Measurements from ENCODE around the gene SERPINI1.
"Not testable (repeated sequence)": the region's sequence is repeated elsewhere in the genome, so short reads cannot be mapped to it uniquely, and the experiment has no call there.

Gene SERPINI1

DNA sequence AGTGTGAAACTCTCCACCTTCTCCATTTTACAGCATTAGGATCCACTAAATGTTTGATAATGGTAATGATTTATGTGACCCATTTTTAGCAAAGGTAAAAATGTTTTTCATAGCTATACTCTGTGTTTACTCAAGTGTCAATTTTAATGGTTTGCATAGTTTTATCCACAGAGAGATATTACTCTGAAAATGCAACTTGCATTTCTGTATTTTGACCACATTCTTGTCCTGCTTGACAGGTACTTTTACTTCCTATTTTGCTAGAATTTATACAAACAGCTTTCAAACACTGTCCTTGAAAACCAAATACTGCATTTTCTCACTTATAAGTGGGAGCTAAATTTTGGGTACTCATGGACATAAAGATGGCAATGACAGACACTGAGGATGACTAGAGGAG, 62.9 kb downstream of the SERPINI1 start:
- DNase-seq: no peak

DNA sequence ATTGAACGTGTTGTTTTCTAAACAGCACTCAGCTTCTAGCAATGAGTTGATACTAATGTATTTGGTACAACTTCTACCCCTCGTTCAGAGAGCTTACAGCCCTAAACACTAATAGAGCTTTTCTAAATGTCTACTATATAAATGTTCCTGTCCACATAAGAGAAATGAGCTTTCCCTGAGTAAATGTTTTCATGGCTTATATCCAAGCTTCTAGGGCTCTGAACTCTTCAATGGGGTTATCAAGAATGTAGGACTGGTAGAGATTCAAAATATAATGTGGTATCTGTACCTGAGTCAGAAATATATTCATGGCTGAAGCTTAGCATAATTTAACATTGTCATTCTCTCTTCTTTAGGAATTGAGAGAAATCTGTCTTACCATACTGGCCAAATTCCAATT, 73.4 kb downstream of the SERPINI1 start:
- DNase-seq: no peak

DNA sequence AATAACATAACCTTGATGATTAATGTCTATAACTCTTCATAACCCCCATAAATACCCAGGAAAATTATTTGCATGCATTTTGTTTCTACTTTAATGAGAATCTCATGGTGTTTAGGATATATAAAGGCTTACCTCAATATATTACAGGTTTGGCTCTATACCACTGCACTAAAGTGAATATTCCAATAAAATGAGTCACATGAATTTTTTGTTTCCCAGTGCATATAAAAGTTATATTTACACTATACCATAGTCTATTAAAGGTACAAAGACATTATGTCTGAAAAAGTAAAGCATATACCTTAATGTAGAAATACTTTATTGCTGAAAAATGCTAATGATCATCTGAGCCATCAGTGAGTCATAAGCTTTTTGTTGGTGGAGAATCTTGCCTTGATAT, 74.7 kb downstream of the SERPINI1 start:
- DNase-seq: no peak

DNA sequence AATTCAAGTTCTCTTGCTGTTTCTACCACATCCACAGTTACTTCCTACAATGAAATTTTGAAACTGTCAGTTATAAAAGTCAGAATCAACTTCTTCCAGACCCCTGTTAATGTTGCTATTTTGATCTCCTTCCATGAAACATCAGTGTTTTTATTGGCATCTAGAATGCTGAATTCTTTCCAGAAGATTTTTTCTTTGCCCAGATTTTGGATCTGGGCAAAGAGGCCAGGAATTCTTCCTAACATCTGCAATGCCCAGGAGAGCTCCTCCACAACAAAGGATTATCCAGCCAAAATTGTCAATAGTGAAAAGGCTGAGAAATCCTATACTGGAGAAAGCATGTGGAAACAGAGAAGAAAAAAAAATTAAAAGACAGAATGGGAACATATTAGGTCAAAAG, 75.5 kb downstream of the SERPINI1 start:
- DNase-seq: peak; percentile 16

DNA sequence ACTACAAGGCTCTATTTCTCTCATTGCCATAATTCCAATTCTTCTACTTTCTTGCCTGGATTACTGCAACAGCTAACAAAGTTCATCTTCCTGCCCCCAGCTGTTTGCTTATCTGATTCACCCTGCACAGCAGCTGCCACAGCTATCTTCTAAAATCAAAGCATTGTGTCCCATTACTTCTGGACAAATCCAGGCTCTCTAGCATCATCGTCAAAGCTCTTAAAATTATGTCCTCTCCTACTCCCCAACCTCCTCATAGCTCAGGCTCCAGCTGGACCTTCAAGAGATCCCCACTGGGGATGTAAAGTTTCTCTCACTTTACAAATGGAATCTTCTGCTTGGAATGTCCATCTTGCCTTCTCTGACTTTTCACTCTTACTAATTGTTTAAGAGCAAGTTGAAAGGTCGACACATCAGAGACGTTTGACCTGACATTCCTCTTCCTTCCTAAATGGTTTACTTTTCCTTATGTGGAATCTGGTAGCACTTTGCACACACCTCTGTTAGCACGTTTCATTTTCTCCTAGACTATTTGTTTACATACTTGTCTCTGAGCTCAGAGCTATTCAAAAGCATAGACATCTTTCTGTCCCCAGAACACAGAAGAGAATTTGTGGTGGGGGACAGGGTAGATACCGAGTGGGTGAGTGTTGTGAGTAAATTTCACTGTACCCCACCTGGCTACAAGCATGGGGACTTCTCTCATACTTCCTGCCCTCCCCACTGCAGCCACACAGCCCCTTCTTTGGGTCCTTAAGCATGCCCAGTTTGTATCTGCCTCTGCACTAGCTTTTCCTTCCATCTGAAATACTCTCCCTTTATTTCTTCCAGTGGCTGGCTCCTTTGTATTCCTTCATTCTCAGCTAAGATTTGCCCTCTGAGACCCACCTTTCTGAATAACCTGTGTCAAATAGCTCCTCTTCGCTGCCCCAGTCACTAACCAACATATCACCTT, 77.9 kb downstream of the SERPINI1 start:
- DNase-seq: peak; percentile 8

DNA sequence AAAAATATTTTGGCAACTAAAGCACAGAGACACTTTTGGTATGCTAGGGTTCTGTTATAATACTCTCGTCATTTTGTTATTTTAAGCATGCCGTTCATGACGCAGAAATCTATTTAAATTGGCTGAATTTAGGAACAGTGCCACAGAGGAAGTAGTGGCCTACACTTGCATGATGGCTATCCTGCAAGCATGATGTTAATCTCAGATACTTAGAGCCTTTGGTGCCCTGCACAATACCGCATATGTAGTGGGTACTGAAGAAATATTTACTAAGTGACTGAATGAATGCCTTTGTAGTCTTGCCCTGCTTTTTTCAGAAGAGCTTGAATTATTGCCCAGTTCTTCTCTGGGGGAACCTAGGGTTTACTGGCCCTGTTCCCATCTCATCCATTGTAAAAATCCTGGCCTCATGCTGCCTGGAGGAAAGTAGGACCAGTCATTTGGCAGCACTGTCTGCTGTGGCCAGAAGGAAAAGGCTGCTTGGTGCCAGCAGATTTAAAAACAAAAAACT, 79.0 kb downstream of the SERPINI1 start:
- peak; percentile 85 for DNase-seq

DNA sequence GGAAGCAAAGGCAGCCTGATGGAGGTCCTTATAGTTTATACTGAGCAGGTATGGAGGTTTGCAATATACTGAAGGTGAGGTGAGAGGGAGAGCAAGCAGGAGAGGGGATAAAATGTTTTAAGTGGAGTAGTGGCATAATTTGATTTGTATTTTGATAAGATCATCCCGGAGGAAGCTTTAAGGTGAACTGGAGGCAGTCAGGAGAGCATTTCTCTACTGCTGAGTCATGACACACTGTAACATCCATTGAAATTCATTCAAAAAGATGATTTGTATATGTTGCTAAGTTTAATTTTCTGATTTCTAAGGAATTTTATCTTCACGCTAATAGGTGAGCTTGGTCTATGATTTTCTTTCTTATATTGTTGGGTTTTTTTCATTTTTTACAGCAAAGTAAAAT, 81.4 kb downstream of the SERPINI1 start:
- DNase-seq: no peak

DNA sequence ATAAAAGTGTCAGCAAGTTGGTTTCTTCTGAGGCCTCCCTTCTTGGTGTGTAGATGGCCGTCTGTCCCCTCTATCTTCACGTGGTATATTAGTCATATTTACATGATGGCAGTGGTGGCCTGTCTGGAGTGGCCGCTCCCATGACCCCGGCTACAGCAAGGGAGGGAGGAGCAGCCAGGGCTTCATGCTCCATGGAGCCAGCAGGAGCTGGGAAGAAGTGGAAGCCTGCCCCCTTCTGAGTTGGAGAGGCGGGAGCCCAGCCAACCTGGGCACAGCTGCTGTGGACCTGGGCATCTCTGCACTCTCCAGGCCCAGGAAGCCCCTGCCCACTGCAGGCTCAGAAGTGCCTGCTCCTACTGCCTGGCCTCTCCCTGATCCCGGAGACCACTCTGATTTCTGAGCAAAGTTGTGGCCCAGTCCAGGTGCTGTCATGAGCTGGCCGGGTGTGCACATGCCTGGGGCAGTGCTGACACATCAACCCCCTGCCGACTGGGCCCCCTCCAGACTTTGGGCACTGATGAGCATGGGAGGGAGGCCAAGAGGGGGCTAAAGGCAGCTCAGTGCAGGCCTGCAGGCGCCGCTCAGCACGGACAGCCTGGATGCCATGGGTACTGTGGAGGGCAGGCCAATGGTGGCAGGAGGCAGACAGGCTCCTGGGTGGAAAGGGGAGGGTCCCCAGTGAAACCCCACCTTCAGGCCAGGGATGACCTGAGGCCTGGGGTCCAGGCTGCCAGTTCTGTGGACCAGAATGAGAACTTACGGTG, 84.8 kb downstream of the SERPINI1 start:
- DNase-seq: no peak

DNA sequence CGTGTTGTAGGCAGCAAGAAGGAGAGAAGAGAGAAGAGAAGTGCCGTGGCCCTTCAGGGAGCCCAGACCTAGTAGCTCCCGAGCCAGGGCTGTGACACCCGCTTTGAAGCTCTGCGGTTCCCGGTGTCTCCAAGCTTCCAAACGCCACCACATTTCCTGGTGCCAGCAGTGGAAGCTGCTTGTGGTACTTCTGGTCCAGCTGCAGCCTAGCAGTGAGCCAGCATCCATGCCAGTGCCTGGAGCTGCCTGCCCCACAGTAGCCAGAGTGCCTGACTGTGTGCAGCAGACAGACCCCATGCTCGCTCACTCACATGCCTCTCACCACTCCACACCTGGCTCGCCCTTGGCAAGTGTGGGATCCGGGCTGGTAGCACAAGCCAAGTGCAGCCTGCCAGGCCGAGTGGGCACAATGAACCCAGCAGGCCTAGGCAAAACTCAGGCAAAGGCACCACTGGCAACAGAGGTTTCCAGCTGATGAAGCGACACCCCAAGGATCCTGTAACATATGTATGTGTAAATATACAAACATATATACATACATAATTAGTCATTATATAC, 85.8 kb downstream of the SERPINI1 start:
- no peak for DNase-seq

DNA sequence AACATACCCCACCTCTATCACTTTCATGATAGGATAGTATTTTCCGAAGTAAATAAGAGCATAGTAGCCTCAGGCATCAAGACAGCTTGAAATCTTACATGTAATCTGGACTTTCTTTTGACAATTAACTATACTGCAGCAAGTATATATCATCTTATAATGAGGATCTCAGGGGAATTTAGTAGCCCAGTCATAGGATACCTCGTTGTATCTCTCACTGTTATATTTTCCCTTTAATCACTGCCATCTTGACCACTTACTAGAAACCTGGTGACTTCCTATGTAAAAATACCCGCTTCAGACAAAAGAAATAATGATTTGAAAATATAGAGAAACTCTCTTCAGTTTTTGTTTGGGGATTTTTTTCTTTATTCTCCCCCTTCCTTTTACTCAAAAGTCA, 88.2 kb downstream of the SERPINI1 start:
- no peak for DNase-seq

DNA sequence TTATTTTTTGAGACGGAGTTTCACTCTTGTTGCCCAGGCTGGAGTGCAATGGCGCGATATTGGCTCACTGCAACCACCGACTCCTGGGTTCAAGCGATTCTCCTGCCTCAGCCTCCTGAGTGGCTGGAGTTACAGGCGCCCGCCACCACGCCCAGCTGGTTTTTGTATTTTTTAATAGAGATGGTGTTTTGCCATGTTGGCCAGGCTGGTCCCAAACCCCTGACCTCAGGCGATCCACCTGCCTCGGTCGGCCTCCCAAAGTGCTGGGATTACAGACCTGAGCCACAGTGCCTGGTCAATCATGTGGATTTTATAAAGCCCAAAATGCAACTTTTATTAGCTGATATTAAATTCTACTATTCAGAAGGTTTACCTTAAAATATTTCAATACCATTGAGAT, 92.1 kb downstream of the SERPINI1 start:
- not testable (repeated sequence) for DNase-seq

DNA sequence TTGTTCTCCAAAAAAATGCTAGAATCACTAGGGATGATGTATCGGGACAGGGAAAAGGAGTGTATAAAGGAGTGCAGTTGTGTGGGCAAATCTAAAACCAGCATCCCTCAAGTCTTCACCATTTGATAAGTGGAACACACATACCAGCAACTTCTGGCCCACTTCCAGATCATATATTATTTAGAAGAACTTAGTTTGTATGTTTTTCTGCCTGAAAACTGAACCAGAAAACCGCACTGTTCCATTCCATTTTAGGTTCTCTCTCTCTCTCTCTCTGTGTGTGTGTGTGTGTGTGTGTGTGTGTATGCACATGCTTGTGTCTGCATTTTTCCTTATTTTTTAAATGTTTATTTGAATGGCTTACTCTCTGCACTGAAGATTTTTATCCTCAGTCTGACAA, 93.5 kb downstream of the SERPINI1 start:
- no peak for DNase-seq

DNA sequence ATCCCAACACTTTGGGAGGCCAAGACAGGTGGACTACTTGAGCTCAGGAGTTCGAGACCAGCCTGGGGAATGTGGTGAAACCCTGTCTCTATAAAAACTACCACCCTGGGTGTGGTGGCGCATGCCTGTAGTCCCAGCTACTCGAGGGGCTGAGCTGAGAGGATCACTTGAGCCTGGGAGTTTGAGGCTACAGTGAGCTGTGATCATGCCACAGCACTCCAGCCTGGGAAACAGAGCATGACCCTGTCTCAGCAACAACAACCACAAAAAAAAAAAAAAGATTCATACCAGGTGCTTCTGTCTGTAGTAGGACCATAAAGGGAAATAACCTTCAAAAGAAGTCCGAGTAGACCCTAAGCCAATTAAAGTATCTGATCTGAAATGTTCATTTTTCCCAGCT, 94.5 kb downstream of the SERPINI1 start:
- DNase-seq: no peak

DNA sequence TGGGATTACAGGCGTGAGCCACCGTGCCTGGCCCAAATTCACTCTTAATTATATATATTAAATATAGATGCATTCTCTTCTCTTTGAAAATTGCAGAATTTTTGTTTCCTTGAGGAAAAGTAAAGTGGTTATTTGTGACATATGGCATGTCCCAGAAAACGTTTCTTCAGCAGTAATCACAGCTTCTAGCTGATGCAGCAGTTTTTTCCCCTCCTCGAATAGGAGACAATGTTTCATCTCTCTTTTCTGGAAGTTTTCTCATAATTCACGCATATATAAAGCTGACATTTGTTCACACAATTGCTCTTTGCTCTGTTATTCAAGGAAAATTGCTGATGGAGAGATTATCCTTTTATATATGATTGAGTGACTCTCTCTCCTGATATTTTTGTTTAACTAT, 99.8 kb downstream of the SERPINI1 start:
- DNase-seq: no peak

DNA sequence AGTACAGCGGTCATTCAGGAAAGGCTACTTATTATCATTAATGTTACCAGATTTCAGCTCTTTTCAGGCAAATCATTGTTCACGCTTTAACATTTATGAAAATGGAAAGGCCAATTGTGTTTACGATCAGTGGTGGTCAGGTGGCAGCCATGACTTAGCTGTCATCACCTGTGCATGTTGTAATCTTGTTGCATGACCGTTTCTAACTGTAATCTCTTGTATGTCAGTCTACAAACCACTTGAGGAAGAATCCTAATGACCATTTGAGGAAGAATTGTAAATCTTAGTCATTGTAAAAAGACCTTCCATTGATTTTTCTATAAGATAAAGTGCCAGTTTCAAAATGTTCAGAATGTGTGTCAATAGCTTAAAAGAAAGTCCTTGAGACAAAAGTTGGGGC, 100.4 kb downstream of the SERPINI1 start:
- no peak for DNase-seq

DNA sequence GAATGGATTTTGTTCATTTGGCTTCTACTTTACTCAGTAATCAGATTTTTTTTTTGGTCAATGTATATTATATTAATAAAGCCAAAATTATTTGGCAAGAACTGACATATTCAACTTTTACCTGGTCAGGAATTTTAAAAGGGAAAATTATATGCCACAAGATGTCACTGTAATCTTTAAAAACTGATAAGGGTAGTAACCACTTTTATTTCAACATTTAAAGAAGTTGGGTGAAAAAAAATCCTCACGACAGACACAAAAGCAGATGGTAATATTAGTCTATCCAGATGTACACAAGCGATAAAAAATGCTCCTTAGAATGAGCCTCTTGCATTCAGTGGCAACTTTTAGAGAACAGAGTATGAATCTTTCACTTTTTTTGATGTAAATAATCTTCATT, 101.9 kb downstream of the SERPINI1 start:
- DNase-seq: no peak

DNA sequence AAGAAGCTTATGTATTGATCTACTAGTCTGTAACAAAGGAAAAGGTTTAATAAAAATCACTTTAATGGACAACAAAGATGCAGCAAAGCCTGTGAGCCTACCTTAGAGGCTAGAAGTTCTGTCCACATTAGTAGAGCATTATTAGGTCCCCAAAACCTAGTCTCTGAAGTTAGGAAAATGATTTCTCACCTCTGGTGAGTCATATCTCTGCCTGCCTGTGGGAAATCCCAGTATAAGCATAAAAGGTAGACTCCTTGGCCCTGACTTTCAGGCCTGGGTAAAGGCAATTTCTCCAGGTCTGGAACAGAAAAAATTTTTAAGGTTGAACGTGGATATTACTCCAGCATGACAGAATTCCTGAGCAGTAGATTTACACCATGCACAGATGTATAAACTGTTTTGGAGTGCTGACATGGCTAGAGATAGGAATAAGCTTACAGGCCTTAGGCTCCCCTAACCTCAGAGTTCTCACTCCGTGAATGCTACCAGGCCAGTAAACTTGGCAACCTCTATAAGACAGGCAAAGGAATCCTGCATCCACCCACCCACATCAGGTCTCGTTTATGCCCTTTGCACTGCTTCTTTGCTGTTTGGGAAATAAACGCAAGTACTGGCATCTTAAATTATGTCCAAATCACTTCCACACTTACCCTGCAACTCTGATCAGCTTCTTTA, 104.1 kb downstream of the SERPINI1 start:
- no peak for DNase-seq

DNA sequence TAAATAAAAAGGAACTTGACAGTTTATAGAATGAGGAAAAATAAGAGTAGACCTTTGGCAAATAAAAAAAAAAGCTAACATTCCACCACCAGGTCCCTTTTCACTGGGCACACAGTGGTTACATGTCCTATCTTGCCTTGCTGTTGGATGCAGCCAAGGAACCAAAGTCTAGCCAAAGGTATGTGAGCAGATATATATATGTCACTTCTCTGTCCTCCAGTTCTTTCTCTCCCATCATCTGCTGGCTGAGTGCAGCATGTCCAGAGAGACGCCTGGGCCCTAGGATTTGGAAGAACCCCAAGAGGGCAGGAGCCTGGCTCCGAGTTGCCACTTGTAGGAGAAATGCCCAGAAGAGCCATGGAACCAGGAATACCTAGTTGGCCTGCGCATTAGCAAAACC, 104.7 kb downstream of the SERPINI1 start:
- no peak for DNase-seq

DNA sequence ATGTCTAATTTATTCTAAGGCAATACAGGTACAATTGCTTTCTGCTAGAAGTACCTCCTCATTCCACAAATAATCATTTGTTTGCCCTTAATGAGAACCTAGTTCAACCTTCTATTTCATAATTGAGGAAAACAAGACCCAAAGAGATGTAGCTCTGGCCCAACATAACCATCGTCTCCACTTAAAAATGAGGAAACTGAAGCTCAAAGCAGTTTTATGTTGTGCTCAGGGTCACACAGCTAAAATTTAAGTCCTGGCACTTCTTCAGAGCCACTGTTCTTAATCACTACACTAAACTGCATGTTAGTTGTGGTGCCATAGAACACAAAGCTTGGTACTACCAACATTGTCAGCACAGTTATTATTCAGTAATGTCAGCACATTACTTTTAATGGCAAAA, 108.0 kb downstream of the SERPINI1 start:
- DNase-seq: no peak

DNA sequence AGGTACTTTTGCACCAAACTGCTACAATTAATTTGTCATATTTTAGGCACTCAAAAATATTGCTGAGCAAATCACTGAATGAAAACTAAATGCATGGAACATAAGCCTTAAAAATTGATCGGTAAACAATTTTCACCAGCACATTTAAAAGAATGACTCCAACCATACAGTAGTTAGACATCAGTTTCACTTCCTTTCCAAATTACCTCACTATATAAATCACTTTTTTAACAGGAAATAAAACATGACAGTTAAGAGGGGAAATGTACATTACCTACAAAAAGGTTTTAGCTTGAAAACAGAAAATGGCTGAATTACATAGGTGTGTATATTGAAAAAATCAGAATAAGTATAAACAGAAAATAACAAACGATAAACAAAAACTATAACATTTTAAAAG, 108.4 kb downstream of the SERPINI1 start:
- no peak for DNase-seq

DNA sequence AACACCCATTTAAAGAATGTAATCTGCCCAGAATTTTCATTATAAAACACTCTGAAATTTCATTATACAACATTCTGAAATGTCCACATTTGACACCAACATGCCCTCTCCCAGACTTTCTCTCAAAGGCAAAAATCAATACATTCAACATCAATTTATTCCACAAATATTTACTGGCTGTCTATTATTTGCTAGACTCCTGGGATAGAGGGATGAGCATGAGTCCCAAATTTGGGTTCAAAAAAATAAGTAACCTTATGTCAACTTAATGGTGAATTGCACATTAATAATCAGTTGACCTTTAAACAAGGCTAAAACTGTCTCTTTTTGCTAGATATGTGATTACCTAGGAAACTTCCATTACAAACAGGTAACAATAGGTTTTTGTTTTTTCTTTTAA, 109.0 kb downstream of the SERPINI1 start:
- DNase-seq: no peak

DNA sequence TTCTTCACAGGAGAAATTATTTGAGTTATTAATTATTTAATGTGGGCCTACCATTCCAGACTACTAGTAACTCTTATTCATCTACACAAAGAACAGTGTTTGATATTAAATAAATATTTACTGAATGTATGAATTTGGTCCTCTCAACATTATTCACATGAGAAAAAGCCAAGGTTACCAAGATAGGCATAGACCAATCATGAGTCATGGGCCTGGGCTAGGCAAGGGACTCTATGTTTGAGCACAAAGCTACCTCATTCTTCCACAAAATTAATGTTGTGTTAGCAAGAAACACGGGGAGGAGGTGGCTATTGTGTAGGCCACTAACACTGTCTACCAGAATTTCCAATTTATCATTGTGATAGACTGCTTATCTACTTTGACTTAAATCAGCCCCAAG, 115.7 kb downstream of the SERPINI1 start:
- peak; percentile 38 for DNase-seq

DNA sequence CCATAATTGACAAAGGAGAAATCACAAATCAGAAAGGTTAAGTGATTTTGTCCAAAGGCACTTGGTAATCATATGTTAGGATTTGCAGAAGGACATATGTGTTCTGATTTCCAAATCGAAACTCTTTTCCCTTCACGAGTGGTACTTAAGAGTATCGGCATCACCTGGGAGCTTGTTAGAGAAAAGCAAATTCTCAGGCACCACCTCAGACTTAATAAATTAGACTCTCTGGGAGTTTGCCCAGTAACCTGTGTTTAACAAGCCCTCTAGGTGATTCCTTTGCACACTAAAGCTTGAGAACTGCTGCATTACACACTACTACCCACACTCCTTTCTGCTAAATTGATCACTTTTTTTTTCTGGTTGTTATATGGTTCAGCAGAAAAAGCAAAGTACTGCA, 116.2 kb downstream of the SERPINI1 start:
- DNase-seq: no peak
